ENCODE measurements around the gene TMEM87B.

Gene TMEM87B

GRCh38 chr2:112054847-112055729, at the start of gene TMEM87B:
TMEM87B (plus strand) TSS chr2:112055269; CDS start chr2:112055592, 323 bp downstream.
- DNase-seq (ENCODE audit: low read depth in 1 of 2, low spot score in 1 of 2), result peak; percentile 91 to 95

GRCh38 chr2:112005406-112006075, 49.5 kb upstream of the TMEM87B start:
- DNase-seq (ENCODE audit: low read depth in 1 of 2, low spot score in 1 of 2), result no peak

- no peak for DNase-seq (ENCODE audit: low read depth in 1 of 2, low spot score in 1 of 2)
Measured at GRCh38 chr2:112006076-112006410, 49.0 kb upstream of the TMEM87B start.

- DNase-seq (ENCODE audit: low read depth in 1 of 2, low spot score in 1 of 2), result no peak
Measured at GRCh38 chr2:112007493-112007892, 47.6 kb upstream of the TMEM87B start.

- DNase-seq (ENCODE audit: low read depth in 1 of 2, low spot score in 1 of 2), result no peak
Measured at GRCh38 chr2:112008910-112009485, 46.1 kb upstream of the TMEM87B start.

GRCh38 chr2:112010751-112011150, 44.3 kb upstream of the TMEM87B start:
- DNase-seq (ENCODE audit: low read depth in 1 of 2, low spot score in 1 of 2), result no peak

GRCh38 chr2:112012556-112012955, 42.5 kb upstream of the TMEM87B start:
- DNase-seq (ENCODE audit: low read depth in 1 of 2, low spot score in 1 of 2), result no peak

- no peak for DNase-seq (ENCODE audit: low read depth in 1 of 2, low spot score in 1 of 2)
Measured at GRCh38 chr2:112018846-112019245, 36.2 kb upstream of the TMEM87B start.

- DNase-seq (ENCODE audit: low read depth in 1 of 2, low spot score in 1 of 2), result no peak
Measured at GRCh38 chr2:112019569-112019982, 35.5 kb upstream of the TMEM87B start.

GRCh38 chr2:112020561-112020960, 34.5 kb upstream of the TMEM87B start:
- DNase-seq (ENCODE audit: low read depth in 1 of 2, low spot score in 1 of 2), result no peak

GRCh38 chr2:112021290-112021689, 33.8 kb upstream of the TMEM87B start:
- no peak for DNase-seq (ENCODE audit: low read depth in 1 of 2, low spot score in 1 of 2)

GRCh38 chr2:112021781-112022231, 33.3 kb upstream of the TMEM87B start:
- DNase-seq (ENCODE audit: low read depth in 1 of 2, low spot score in 1 of 2), result no peak

- no peak for DNase-seq (ENCODE audit: low read depth in 1 of 2, low spot score in 1 of 2)
Measured at GRCh38 chr2:112023707-112024106, 31.4 kb upstream of the TMEM87B start.

GRCh38 chr2:112024231-112024630, 30.8 kb upstream of the TMEM87B start:
- no peak for DNase-seq (ENCODE audit: low read depth in 1 of 2, low spot score in 1 of 2)

- DNase-seq (ENCODE audit: low read depth in 1 of 2, low spot score in 1 of 2), result no peak
Measured at GRCh38 chr2:112024896-112025491, 30.1 kb upstream of the TMEM87B start.

GRCh38 chr2:112026509-112026908, 28.6 kb upstream of the TMEM87B start:
- no peak for DNase-seq (ENCODE audit: low read depth in 1 of 2, low spot score in 1 of 2)

GRCh38 chr2:112027767-112028166, 27.3 kb upstream of the TMEM87B start:
- no peak for DNase-seq (ENCODE audit: low read depth in 1 of 2, low spot score in 1 of 2)

- no peak for DNase-seq (ENCODE audit: low read depth in 1 of 2, low spot score in 1 of 2)
Measured at GRCh38 chr2:112029164-112029563, 25.9 kb upstream of the TMEM87B start.

- DNase-seq (ENCODE audit: low read depth in 1 of 2, low spot score in 1 of 2), result no peak
Measured at GRCh38 chr2:112031473-112032223, 23.4 kb upstream of the TMEM87B start.

- no peak for DNase-seq (ENCODE audit: low read depth in 1 of 2, low spot score in 1 of 2)
Measured at GRCh38 chr2:112032224-112032586, 22.9 kb upstream of the TMEM87B start.

Measured in activated CD4-positive, alpha-beta T cell treated with anti-CD3 and anti-CD28 coated beads, Interleukin-2, amount 50 U/mL, for 24 hours (primary cell).